SK-MEL-5 (cell line): ENCODE measurements around the gene RBPMS2. TPM values are rescaled to one million over a fixed set of nuclear protein-coding genes. Genes with fewer than 3 reads are reported as not detected.
"Not testable (repeated sequence)": the region's sequence is repeated elsewhere in the genome, so short reads cannot be mapped to it uniquely, and the experiment has no call there.

Experiments
- DNase-seq: peaks from one replicate; pipeline ENCODE4 v3.0.0-alpha.2; 2016; ENCODE audit warnings: low read depth, low spot score
- in situ Hi-C: cut with HindIII; loops from 2 replicates; pipeline ENCODE4 v1.10.0; 2016; ENCODE audit warnings: low sequenced_read_pairs, high pct_unique_total_duplicates, low pct_unique_long_range_greater_than_20kb
- total RNA-seq: library from RNA; depleted of rRNA; stranded (reverse); fragments of >200 nt; shearing (Covaris generic); gene quantifications from 2 replicates; pipeline ENCODE4 v1.2.3, GENCODE V29; 2014

RBPMS2 gene
- total RNA-seq, 1 experiment from 2014 or later: 1.1 TPM

DNA sequence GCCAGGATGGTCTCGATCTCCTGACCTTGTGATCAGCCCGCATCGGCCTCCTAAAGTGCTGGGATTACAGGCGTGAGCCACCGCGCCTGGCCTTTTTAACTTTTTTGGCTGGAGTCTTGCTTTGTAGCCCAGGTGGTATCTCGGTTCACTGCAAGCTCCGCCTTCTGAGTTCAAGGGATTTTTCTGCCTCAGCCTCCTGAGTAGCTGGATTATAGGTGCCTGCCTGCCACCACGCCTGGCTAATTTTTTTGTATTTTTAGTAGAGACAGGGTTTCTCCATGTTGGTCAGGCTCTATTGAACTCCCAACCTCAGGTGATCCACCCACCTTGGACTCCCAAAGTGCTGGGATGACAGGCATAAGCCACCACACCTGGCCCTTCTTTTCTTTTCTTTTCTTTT, 20.5 kb upstream of the RBPMS2 start:
- in situ Hi-C loops, DNase-seq: not testable (repeated sequence)

DNA sequence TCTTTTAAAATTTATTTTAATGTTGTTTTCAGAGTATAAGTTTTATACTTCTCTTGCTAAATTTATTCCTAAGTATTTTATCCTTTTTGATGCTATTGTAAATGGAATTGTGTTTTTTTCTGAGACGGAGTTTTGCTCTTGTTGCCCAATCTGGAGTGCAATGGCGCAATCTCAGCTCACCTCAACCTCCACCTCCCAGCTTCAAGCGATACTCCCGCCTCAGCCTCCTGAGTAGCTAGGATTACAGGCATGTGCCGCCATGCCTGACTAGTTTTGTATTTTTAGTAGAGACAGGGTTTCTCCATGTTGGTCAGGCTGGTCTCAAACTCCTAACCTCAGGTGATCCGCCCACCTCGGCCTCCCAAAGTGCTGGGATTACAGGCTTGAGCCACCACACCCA, 19.9 kb upstream of the RBPMS2 start:
- in situ Hi-C loops, DNase-seq: not testable (repeated sequence)

DNA sequence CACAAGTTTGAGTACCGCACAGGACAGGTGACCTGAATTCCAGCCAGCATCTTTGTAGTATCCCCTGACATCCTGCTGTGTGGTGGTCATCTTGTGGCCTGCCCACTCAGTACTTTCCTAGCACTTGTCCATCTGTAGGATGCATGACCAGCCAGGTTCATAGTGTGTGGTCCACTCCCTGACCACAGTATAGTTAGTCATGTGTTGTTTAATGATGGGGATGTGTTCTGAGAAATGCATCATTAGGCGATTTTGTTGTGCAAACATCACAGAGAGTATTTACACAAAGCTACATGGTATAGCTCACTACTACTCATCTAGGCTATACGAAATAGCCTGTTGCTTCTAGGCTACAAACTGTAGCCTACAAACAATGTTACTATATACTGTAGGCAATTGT, 16.9 kb upstream of the RBPMS2 start:
- in situ Hi-C loops: no loop called here
- DNase-seq: no peak

DNA sequence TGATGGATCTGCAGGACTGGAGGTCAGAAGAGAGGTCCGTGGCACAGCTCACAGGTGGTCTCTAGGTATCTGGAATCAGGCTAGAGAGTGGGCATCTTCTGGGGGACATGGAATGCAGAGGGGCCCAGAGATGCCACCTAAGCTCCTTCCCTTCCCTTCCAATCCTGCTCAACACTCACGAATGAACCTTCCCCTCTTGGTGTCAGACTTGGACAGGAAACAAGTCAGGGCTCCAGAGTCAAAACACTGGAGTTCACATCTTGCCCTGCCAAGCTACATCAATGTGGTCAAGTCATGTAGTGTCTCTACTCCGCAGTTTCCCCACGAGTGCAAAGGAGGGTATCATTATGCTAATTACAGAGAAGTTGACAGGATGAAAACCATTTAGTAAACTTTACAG, 16.0 kb upstream of the RBPMS2 start:
- in situ Hi-C loops: no loop called here
- no peak for DNase-seq

DNA sequence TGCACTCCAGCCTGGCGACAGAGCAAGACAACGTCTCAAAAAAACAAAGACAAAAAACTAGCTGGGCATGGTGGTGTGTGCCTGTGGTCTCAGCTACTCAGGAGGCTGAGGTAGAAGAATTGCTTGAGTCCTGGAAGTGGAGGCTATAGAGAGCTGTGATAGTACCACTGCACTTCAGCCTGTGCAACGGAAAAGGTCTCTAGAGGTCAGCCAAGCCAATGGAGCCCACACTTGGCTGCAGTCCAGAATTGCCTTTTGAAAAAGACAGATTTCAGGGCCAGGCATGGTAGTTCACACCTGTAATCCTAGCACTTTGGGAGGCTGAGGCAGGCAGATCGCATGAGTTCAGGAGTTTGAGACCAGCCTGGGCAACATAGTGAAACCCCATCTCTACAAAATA, 8.4 kb upstream of the RBPMS2 start:
- in situ Hi-C loops: no loop called here
- no peak for DNase-seq

DNA sequence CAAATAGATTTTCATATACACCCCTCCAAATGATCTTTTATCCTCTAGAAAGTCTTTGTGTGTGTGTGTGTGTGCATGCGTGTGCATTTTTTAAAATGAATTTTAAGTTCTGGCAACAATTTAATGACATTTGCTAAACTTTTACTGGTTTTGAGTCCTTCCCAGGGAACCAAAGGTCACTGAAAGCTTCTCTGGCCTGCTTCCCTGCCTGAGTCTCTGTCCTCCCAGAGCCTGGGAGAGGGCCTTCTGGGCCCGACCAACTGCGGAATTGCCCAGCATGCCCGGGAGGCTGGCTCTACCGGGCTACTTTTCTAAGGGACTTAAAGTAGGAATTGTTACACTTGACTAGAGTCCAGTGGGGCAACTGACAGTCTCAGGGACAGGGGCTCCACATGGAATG, 7.4 kb upstream of the RBPMS2 start:
- no peak for DNase-seq
- in situ Hi-C loops: no loop called here

DNA sequence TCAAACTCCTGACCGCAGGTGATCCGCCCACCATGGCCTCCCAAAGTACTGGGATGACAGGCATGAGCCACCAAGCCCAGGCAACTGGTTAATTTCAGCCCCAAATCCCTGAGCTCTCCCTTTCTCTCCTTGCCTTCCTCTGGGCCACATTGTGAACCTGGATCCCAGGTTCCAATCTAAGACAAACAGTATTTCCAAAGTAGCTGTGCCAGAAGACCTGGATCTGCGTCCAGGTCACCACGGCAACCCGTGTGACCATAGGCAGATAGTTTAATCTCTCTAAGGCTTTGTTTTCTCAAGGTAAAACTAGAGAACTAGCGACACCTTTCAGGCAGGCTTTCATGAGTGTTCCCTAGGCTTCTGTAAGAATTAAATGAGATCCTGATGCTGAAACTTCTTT, 5.9 kb upstream of the RBPMS2 start:
- no peak for DNase-seq
- in situ Hi-C loops: no loop called here

DNA sequence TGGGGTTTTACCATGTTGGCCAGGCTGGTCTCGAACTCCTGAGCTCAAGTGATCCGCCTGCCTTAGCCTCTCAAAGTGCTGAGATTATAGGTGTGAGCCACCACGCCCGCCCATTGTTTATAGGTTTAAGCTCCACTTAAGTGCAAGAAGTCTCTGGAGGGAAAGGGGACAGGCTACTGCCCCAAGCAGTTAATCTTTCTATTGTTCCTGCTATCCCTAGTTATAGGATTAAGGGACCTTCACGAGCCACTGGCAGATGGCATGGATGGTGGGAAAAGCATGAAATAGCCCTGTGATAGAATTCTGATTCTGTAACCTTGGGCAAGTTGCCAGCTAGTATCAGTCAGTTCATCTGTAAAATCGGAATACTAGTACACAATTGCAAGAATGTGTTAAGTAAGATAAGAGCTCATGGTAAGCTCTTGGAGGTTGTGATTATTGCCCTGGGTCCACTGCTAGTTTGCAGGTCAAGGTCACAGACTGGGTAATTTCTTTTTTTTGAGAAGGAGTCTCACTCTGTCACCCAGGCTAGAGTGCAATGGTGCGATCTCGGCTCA, 5.3 kb upstream of the RBPMS2 start:
- no peak for DNase-seq
- in situ Hi-C loops: no loop called here

DNA sequence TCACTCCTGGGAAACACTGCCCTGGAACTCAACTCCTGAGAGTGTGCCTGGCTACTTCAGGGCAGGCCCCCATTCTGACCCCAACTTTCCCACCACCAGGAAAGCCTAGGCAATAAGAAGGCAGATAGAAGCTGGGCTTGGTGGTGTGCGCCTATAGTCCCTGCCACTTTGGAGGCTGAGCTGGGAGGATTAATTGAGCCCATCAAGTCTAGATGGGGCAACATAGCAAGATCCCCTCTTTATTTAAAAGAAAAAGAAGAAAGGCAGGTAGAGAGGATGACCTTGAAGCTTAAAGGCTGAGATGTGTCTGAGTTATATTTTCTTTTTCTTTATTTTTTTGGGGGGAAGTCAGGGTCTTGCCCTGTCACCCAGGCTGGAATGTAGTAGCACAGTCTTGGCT, 4.2 kb upstream of the RBPMS2 start:
- in situ Hi-C loops: no loop called here
- no peak for DNase-seq

DNA sequence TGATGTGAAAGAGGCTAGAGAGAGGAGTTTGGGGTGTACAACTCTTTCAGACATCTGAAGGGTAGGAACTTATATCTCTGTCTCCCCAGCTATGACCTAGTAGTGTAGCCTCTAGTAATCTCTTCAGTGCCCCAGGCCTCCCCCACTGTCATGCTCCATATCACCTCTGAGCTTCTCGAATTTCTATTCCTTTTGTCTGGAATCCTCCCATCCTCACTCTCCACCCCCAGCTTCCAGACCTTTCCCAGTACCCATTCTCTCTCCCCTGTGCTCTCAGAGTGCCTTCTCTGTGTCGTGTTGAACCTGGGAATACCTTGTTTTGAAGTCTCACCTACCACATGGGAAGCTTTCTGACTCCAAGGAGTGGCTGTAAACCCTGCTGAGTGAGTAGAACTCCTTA, 3.6 kb upstream of the RBPMS2 start:
- in situ Hi-C loops: no loop called here
- no peak for DNase-seq

DNA sequence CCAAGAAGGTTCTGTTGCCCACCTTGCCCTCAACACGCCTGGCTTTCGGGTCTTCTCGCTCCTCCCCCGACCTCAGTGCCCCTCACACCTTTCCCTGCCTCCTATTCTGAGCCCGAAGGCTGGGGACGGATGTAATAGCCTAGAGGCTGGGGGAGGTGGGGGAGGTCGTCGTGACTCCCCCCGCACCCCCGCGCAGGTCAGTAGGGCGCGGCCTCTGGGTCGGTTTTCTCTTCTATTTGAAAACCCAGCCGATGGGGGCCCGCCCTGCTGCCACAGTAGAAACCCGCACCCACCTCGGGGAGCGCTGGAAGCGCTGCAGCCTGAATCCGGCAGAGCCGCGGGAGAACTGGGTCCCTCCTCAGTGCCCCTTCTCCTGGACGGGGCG, 1.0 kb upstream of the RBPMS2 start:
- DNase-seq: no peak
- in situ Hi-C loops: no loop called here

DNA sequence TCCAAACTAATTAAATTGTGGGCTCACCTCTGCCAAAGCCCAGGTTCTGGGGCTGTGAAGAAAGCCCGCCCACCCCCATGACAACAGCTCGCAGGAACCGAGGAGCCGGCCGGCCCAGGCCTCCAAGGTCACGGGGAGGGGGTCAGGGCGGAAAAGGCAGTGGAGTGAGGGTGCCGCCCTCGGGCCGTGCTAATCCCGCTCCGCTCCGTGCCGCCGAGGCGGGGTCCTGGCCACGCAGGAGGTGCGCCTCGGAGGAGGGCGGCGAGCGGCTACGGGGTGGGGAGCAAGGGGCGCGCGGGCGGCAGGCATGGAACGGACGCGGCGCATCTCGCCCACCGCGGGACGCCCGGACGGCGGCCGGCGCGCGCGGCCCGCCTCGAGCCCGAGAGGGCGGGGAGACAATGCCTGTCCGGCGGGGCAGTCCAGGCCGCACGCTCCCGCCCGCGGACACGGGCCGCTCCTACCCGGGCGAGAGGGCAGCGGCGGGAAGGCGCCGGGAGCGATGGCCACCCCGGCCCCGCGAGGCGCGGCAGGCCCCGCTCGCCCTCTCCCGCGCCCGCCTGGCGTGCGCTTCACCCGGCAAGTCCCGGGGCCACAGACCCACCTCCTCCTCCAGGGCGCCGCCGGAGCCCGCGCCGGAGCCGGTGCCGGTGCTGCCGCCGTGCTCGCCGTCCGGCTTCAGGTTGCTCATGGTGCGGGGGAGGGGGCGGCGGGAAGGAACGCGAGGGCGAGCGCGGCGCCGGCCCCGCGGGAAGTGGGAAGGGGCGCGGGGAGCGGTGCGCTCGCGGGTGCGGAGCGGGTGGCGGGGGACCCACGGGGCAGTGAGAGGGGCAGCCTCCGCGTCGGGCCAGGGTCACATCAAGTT, 528 bp downstream of the RBPMS2 start:
- DNase-seq: no peak
- in situ Hi-C loops: no loop called here

DNA sequence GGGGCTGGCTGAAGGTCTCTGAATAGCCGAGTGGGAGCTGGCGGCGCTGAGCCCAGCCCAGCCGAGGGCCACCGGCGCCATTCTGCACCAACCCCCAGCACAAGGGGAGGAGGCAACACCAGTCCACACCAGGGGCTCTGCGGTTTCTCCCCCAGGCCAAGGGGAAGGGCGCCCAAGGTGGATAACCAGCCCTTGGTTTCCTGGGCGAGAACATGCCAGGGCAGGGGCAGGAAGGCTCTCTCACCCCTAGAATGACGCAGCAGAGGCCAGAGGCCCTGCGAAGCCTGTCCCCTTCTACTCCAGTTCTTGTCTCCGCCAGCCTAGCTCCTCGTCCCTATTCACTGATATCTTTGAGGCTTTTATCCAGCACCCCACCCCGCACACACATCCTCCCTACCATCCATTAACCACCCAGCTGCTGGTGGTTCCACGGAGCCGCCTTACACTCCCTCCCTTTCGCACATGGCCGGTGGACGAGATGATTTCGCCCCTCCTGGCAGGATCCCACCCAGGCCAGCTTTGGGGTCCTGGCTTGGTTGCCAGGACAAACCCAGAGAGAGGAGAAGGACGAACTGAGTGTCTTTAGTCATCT, 1.3 kb downstream of the RBPMS2 start:
- DNase-seq: no peak
- in situ Hi-C loops: no loop called here

DNA sequence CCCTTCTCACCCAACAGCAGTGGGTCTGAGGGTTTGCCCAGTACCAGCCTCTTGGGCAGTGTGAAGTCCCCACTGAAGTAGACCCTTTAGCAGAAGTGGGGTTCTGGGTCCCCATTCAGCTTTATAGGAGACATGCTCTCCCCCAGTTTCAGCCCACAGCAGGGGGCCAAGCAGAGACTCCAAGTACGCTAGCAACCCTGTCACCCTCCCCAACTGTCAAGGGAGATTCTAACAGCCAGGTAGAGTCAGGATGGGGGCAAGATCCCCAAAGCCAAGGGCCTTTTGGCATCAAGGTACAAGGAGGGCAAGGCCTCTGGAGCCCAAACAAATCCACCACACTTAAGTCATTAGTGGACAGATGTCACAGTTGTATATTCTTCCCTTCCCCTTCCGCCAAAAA, 1.8 kb downstream of the RBPMS2 start:
- in situ Hi-C loops: no loop called here
- DNase-seq: no peak

DNA sequence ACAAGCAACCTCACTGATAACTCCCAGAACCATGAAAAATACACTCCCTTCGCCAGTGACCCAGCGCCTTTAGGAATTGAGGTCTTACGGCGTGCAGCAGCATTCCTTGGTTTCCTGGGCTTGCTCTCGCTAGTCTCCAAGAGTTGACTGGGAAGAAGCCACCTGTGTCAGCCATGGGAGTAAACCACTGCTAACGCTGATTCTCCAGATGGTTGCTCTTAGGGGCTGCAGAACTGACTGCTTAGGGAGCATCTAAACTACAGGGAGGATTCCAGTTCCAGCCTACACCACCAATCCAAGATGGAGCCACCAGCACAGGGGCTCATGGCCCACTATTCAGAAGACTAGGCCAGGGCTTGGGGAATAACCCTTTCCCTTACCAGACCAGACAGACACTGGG, 2.4 kb downstream of the RBPMS2 start:
- in situ Hi-C loops: no loop called here
- no peak for DNase-seq

DNA sequence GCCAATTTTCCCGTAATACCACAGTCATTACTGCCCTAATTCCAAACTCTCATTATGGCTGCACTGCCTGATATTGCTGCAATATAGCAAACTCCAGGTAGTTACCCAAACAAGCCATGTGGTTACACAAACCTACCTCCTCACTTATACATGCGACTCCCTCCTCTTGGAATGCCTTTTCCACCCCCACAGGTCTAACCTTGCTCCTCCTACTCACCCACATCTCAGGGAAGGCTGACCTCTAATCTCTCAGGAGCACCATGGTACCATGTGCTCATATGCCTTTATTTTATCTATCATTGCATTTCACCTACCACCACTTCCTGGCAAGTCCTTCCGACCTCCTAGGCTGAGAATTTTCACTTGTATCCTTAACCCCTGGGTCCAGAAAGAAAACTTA, 2.9 kb downstream of the RBPMS2 start:
- DNase-seq: no peak
- in situ Hi-C loops: no loop called here

DNA sequence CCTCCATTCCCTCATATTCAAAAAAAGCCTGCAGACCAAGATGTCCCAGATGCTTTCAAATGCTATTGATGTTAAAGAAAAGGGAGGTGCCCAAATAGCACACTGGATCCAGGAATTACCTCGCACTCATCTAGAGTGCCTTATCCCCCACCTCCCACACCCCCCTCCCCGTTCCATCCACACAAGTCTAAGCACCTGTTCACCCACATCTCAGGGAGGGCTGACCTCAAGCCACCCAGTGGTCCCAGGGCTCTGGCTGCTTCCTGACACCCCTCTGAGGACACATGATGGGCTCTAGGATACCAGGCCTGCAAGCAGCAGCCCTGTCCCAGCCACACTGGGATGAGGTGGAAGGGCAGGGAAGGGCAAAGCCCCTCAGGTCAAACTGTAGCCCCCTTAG, 4.8 kb downstream of the RBPMS2 start:
- in situ Hi-C loops: no loop called here

DNA sequence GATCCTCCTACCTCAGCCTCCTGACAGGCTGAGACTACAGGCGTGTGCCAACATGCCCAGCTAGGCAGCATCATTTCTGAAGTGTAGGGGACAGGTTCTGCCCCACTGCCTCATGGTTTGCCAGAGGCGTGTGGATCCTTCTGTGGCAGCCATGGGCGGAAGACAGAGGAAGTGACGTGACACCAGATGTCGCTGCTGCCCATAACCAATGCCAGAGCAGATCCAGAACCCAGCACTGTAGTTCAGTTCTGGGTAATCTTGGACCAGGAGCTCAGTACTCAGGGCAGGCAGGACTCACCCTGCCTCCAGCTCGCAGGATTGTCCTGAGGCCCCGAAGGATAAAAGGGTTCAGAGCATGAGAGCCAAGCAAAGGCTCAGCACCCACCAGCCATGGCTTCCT, 8.2 kb downstream of the RBPMS2 start:
- no peak for DNase-seq
- in situ Hi-C loops: no loop called here

More for the DNA sequence above, 4.8 kb downstream of the RBPMS2 start:
- no peak for DNase-seq

DNA sequence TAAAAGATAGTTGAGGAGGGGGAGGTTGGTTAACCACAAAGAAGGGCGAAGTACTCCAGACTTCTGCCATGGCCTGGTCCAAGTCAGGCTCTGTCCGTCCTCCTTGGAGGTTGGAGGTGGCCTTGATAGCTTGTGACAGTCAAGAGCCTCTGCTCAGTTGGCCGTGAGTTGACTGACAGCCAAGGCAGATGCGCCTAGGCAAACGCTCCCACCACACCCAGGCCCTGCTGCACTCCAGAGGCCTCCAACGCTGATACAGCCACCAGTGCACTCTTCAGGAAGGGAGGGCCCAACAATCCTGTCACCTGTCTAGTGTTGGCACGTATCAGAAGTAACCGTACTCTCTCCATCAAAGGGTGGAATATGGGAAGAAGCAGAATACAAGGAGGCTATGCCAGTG, 9.3 kb downstream of the RBPMS2 start:
- in situ Hi-C loops: no loop called here

More for the DNA sequence above, 9.3 kb downstream of the RBPMS2 start:
- DNase-seq: no peak
